ENCODE data around the gene SIGLEC10. TPM values are rescaled to one million over a fixed set of nuclear protein-coding genes. Genes with fewer than 3 reads are reported as not detected.

Gene SIGLEC10
- polyA plus RNA-seq, 2 of the 4 experiments (the other 2 are of a cell fraction): not detected

DNA sequence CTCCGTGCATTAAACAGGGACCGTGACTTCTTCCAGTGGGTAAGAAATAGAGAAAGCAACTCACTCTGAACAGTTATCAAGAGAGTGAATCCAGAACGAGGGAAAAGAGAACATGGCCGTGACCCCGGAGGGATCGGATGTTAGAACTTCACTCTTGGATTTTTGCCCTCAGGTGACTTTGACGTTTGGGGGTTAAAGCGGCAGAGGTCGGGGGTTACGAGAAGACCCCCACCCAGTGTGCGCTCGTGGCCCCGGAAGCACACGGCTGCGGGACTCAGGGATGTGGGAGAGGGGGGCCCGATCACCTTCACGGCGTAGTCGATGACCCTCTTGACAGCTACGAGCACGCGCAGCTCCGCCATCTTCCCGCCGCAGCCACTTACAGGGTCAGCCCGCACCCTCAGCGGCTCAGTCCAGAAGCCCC lies 51.5 kb downstream of the SIGLEC10 start, which contains the start of gene ETFB (continued):
- TF ChIP-seq, protein P1, sequence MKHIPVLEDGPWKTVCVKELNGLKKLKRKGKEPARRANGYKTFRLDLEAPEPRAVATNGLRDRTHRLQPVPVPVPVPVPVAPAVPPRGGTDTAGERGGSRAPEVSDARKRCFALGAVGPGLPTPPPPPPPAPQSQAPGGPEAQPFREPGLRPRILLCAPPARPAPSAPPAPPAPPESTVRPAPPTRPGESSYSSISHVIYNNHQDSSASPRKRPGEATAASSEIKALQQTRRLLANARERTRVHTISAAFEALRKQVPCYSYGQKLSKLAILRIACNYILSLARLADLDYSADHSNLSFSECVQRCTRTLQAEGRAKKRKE (CRISPR knock-in tag; IDR thresholded peaks at IDR 0.05; ENCODE audit: low read depth): no peak
- TF ChIP-seq KDM5A (IDR thresholded peaks at IDR 0.05): no peak
- no peak for TF ChIP-seq SREBF2 (IDR thresholded peaks at IDR 0.05)
- no peak for TF ChIP-seq RAD21 (conservative IDR thresholded peaks at IDR 0.05 in 1 of 2, IDR thresholded peaks at IDR 0.05 in 1 of 2)
- TF ChIP-seq, protein P2, sequence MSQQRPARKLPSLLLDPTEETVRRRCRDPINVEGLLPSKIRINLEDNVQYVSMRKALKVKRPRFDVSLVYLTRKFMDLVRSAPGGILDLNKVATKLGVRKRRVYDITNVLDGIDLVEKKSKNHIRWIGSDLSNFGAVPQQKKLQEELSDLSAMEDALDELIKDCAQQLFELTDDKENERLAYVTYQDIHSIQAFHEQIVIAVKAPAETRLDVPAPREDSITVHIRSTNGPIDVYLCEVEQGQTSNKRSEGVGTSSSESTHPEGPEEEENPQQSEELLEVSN (IDR thresholded peaks at IDR 0.05; ENCODE audit: borderline replicate concordance, low read depth): peak; percentile 71
- TF ChIP-seq ESRRA (IDR thresholded peaks at IDR 0.05; ENCODE audit: borderline replicate concordance, low read length): peak; percentile 35; the same call in 1 of the 2 replicates
- no peak for TF ChIP-seq KDM1A (IDR thresholded peaks at IDR 0.05; ENCODE audit: low read depth)
- TF ChIP-seq RARB (CRISPR knock-in tag; IDR thresholded peaks at IDR 0.05): no peak
- peak in 1 of 2 experiments; percentile 50; a peak in 1 of 5 replicates for TF ChIP-seq JUN (IDR thresholded peaks at IDR 0.05)
- TF ChIP-seq, protein P3, sequence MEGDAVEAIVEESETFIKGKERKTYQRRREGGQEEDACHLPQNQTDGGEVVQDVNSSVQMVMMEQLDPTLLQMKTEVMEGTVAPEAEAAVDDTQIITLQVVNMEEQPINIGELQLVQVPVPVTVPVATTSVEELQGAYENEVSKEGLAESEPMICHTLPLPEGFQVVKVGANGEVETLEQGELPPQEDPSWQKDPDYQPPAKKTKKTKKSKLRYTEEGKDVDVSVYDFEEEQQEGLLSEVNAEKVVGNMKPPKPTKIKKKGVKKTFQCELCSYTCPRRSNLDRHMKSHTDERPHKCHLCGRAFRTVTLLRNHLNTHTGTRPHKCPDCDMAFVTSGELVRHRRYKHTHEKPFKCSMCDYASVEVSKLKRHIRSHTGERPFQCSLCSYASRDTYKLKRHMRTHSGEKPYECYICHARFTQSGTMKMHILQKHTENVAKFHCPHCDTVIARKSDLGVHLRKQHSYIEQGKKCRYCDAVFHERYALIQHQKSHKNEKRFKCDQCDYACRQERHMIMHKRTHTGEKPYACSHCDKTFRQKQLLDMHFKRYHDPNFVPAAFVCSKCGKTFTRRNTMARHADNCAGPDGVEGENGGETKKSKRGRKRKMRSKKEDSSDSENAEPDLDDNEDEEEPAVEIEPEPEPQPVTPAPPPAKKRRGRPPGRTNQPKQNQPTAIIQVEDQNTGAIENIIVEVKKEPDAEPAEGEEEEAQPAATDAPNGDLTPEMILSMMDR (IDR thresholded peaks at IDR 0.05): no peak
- TF ChIP-seq RFX5 (IDR thresholded peaks at IDR 0.05): no peak
- TF ChIP-seq POLR2A (IDR thresholded peaks at IDR 0.05; ENCODE audit: low read length): no peak; the same call in 1 of the 2 replicates

DNA sequence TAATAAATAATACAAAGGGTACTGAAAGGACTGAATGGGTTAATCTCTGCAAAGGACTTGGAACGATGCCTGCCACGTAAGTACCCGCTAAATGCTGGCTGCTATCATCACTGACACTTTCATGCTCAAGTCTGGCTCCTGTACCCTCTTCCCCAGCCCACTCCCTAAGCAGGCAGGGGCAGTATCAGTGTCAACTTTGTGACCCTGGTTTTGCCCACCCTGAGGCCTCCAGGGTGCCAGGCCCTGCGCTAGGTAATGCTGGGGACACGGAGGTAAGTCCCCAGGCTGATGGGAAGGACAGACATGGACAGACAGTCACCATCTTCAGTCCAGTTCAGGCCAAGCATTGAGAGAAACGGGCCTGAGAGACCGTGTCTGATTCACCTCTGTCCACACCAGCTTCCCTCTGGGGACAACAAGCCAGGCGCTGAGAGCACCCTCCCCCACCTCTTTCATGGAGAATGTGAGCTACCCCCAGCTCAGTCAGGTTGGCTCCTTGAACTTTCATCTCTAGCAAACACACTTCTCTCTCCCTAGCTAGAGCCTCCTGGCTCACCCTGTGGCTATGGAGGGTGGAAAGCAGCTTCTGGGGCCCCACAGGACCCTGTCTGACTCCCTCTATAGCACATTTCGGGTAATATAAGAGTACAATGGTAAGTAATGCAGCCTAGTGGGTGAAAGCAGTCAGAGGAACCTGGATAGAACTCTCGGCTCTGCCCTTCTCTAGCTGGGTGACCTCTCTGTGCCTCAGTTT lies 52.1 kb downstream of the SIGLEC10 start:
- Histone ChIP-seq H3K4me2 (peak overlapping the region; percentile 90), H3K9me3 (no peaks in the 10 kb centered on the region), H3K4me3 (peak overlapping the region; percentile 61), H3K4me1 (peaks cover 53% of the 10 kb centered on the region), H3K27ac (peak overlapping the region; percentile 87 to 96)
- WGBS (ENCODE audit: missing lambda C conversion rate): 6% methylated on average over 10 of the region's 10 CpGs
- ATAC-seq (peak; percentile 2 to 6; a peak in 4 of 6 replicates), DNase-seq (ENCODE audit: low read depth in 1 of 2, low spot score in 1 of 2) (peak in 1 of 2 experiments; percentile 63), FAIRE-seq (no peak)
- ChIA-PET CTCF (interaction anchor here (1.0 to 5.6 kb wide), 7 partner anchors 9 to 42 kb away, joined by 3 to 46 read pairs (median 3); partner anchors contain the start of gene VSIG10L), POLR2A (interaction anchor here (0.6 to 4.8 kb wide), 3 partner anchors 23 to 29 kb away, joined by 3 to 52 read pairs (median 7); partner anchors contain the start of gene VSIG10L)
- 0 out of 5 replicates have a peak, but pooled peaks of 1 of the 2 experiments have one; percentile 9 for TF ChIP-seq RAD21 (conservative IDR thresholded peaks at IDR 0.05 in 1 of 2, IDR thresholded peaks at IDR 0.05 in 1 of 2)
- TF ChIP-seq, protein P4, sequence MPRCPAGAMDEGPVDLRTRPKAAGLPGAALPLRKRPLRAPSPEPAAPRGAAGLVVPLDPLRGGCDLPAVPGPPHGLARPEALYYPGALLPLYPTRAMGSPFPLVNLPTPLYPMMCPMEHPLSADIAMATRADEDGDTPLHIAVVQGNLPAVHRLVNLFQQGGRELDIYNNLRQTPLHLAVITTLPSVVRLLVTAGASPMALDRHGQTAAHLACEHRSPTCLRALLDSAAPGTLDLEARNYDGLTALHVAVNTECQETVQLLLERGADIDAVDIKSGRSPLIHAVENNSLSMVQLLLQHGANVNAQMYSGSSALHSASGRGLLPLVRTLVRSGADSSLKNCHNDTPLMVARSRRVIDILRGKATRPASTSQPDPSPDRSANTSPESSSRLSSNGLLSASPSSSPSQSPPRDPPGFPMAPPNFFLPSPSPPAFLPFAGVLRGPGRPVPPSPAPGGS (IDR thresholded peaks at IDR 0.05): no peak
- 0 out of 2 replicates have a peak, but pooled peaks have one; percentile 23 for TF ChIP-seq POLR2A (IDR thresholded peaks at IDR 0.05; ENCODE audit: low read length)

DNA sequence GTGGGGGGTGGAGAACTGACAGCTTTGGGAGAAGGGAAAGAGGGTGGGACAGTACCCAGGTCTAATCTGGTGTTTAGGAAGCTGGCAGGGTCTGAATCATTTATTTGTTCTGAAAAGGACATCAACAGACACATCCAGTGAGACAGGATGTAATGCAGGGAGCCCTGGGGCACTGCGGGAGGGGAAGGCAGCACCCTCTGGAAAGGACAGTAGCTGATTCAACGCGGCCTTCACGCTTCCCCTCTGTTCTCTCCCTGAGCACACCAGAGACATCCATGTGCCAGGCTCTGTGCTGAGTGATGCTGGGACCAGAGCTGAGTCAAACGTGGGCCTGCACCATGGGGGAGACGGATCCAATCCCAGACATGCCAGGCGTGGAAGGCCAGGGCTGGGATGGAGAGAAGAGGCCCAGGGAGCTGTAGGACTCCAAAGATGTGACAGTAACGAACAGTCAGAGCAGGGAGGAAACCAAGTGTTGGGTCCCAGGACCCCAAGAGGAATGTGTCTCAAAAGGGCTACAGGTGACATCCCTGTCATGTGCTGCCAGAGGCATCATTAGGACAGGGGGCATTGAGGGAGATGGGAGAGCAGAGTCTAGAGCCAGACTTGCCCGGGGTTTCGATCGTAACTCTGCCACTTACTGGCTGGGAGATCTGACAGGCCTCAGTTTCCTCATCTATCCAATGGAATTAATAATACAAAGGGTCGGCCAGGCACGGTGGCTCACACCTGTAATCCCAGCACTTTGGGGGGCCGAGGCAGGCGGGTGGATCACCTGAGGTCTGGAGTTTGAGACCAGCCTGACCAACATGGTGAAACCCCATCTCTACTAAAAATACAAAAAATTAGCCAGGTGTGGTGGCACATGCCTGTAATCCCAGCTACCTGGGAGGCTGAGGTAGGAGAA lies 53.0 kb downstream of the SIGLEC10 start:
- CTCF ChIA-PET: interaction anchor here (0.6 to 5.6 kb wide), 7 partner anchors 8 to 33 kb away, joined by 3 to 46 read pairs (median 4); partner anchors contain the start of gene VSIG10L
- Histone ChIP-seq H3K27ac (peak overlapping the region; percentile 87 to 96), H3K9me3 (no peaks in the 10 kb centered on the region), H3K4me2 (peak overlapping the region; percentile 90), H3K4me3 (no peak overlapping the region), H3K4me1 (peaks cover 62% of the 10 kb centered on the region)
- POLR2A ChIA-PET: interaction anchor here (4.8 kb wide), 1 partner anchor 25 kb away, joined by 52 read pairs; no protein-coding TSS in a partner anchor
- TF ChIP-seq, protein P2 (IDR thresholded peaks at IDR 0.05; ENCODE audit: borderline replicate concordance, low read depth): no peak
- TF ChIP-seq, protein P5, sequence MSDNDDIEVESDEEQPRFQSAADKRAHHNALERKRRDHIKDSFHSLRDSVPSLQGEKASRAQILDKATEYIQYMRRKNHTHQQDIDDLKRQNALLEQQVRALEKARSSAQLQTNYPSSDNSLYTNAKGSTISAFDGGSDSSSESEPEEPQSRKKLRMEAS (IDR thresholded peaks at IDR 0.05): peak; percentile 57
- TF ChIP-seq HOXB5 (CRISPR knock-in tag; IDR thresholded peaks at IDR 0.05): no peak
- no peak for TF ChIP-seq CEBPB (IDR thresholded peaks at IDR 0.05)
- no peak for TF ChIP-seq NR3C1 (IDR thresholded peaks at IDR 0.05)
- no peak for TF ChIP-seq FOSL2 (IDR thresholded peaks at IDR 0.05)
- TF ChIP-seq FOSL2 (CRISPR knock-in tag; IDR thresholded peaks at IDR 0.05): peak; percentile 40; the same call in 1 of the 2 replicates
- no peak for TF ChIP-seq ZSCAN20 (CRISPR knock-in tag; IDR thresholded peaks at IDR 0.05)
- no peak for TF ChIP-seq TFCP2L1 (CRISPR knock-in tag; IDR thresholded peaks at IDR 0.05)
- no peak for TF ChIP-seq MAZ (IDR thresholded peaks at IDR 0.05; ENCODE audit: borderline replicate concordance, low read depth, low read length)
- TF ChIP-seq, protein P6, sequence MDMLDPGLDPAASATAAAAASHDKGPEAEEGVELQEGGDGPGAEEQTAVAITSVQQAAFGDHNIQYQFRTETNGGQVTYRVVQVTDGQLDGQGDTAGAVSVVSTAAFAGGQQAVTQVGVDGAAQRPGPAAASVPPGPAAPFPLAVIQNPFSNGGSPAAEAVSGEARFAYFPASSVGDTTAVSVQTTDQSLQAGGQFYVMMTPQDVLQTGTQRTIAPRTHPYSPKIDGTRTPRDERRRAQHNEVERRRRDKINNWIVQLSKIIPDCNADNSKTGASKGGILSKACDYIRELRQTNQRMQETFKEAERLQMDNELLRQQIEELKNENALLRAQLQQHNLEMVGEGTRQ (IDR thresholded peaks at IDR 0.05): no peak
- 0 out of 2 replicates have a peak, but pooled peaks have one; percentile 13 for TF ChIP-seq JUNB (IDR thresholded peaks at IDR 0.05)
- TF ChIP-seq POLR2A (IDR thresholded peaks at IDR 0.05; ENCODE audit: low read length): no peak
- WGBS (ENCODE audit: missing lambda C conversion rate): 43% methylated on average over 15 of the region's 15 CpGs
- FAIRE-seq (no peak), ATAC-seq (no peak), DNase-seq (ENCODE audit: low read depth in 1 of 2, low spot score in 1 of 2) (peak; percentile 50 to 70)
